ENCODE data around the gene PSME3IP1. TPM values are rescaled to one million over a fixed set of nuclear protein-coding genes. Genes with fewer than 3 reads are reported as not detected.
"Not testable (repeated sequence)": the region's sequence is repeated elsewhere in the genome, so short reads cannot be mapped to it uniquely, and the experiment has no call there.

PSME3IP1 gene
- total and polyA plus RNA-seq, 5 experiments from 2014 or later, result 66.0 to 158 (median 81.4) TPM

DNA sequence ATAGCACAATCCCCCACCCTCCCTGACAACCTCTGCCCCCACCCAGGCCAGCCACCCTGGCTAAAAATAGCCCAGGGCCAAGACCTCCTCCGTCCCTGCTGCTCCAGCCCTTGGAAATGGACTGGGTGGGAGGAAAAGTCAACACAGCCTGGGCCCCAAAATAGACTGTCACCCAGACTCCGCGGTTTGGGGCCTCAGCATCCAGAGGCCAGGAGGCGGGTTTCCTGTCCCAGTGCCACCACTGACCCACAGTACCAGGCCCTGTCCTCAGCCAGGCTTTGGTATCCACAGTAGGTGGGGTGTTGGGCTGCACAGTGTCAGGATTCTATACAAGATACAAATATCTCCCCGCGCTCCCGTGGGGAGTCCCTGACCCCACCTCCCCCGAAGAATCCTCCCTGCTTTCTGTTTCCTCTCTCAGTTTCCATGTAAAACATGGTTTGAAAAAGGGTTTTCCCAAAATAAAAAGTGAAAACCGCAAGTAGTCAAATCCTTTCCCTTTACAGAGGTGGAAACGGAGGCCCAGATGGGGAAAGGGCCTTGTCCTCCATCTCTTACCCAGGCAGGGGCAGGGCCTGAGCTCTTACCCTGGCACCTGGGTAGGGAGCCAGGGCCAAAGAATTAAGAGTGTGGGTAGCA lies 73.3 kb downstream of the PSME3IP1 start:
- H3K9me3 Mint-ChIP-seq, result peaks cover 0 to 2% (median 0%) of the 10 kb centered on the region in 9 donors
- H3K4me1 Mint-ChIP-seq, result peaks cover 0 to 3% (median 0%) of the 10 kb centered on the region in 4 donors
- no peak overlapping the region for H3K27ac Mint-ChIP-seq
- no peak for ATAC-seq
- POLR2A ChIA-PET, result interaction anchor here (1.0 to 1.4 kb wide), 2 partner anchors 14 to 19 kb away, joined by 3 to 5 read pairs; no protein-coding TSS in a partner anchor
- H3K27me3 Mint-ChIP-seq, result no peaks in the 10 kb centered on the region
- DNase-seq, result no peak
- H3K4me3 Mint-ChIP-seq, result no peak overlapping the region
- no peaks in the 10 kb centered on the region for H3K36me3 Mint-ChIP-seq

DNA sequence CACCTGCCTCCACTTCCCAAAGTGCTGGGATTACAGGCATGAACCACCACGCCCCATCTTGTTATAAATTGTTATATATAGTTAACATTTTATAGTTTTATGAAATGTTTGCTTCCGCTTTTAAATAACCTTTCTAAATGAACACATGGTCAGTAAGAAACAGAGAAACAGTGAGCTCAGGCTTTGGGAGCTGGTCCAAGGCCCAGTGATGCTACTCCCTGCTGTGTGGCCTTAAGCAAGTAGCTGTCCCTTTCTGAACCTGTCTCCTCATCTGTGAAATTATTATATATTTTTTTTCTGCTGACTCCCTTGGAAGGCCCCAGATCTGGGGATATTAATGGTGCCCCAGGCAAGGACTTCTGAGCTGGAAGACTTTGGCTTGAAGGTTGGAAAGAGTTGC lies 74.4 kb downstream of the PSME3IP1 start:
- Mint-ChIP-seq H3K9me3 (peaks cover 0 to 2% (median 0%) of the 10 kb centered on the region in 9 donors), H3K4me3 (no peak overlapping the region), H3K4me1 (peaks cover 0 to 4% (median 0%) of the 10 kb centered on the region in 4 donors), H3K36me3 (no peaks in the 10 kb centered on the region), H3K27ac (no peak overlapping the region), H3K27me3 (no peaks in the 10 kb centered on the region)
- POLR2A ChIA-PET, result no interaction called here
- ATAC-seq (no peak), DNase-seq (no peak)

DNA sequence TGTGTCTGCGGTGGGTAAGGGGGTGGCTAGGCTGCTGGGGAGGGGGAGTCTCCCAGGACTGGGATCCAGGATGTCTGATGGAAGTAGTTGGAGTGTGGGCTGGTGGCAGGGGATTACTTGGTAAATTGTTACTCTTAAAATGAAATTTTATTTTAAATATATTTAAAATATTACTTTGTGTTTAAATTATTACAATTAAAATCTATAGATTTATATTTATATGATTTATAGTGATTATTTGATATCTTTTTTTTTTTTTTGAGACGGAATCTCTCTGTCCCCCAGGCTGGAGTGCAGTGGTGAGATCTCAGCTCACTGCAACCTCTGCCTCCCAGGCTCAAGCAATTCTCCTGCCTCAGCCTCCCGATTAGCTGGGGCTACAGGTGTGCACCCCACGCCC lies 74.9 kb downstream of the PSME3IP1 start:
- POLR2A ChIA-PET, result no interaction called here
- Mint-ChIP-seq H3K27me3 (no peaks in the 10 kb centered on the region), H3K27ac (no peak overlapping the region), H3K36me3 (no peaks in the 10 kb centered on the region), H3K4me1 (peaks cover 0 to 6% (median 0%) of the 10 kb centered on the region in 4 donors), H3K9me3 (peaks cover 0 to 2% (median 0%) of the 10 kb centered on the region in 9 donors), H3K4me3 (no peak overlapping the region)
- ATAC-seq (no peak), DNase-seq (no peak)

DNA sequence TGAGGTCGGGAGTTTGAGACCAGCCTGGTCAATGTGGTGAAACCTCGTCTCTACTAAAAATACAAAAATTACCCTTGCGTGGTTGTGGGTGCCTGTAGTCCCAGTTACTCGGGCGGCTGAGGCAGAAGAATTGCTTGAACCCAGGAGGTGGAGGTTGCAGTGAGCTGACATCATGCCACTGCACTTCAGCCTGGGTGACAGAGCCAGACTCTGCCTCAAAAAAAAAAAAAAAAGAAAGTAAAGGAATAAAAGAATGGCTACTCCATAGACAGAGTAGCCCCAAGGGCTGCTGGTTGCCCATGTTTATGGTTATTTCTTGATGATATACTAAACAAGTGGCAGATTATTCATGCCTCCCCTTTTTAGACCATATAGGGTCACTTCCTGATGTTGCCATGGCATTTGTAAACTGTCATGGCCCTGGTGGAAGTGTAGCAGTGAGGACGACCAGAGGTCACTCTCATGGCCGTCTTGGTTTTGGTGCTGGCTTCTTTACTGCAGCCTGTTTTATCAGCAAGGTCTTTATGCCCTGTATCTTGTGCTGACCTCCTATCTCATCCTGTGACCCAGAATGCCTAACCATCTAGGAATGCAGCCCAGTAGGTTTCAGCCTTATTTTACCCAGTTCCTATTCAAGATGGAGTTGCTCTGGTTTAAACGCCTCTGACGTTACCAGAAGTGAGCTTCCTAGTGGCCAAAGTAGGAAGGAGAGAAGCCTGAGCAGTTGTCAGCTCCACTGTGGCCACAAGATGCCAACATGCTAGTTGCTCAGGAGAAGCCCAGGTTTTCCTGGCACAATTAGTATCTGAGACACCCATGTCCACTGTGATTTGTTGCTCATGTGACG lies 76.4 kb downstream of the PSME3IP1 start:
- ATAC-seq, result not testable (repeated sequence)

DNA sequence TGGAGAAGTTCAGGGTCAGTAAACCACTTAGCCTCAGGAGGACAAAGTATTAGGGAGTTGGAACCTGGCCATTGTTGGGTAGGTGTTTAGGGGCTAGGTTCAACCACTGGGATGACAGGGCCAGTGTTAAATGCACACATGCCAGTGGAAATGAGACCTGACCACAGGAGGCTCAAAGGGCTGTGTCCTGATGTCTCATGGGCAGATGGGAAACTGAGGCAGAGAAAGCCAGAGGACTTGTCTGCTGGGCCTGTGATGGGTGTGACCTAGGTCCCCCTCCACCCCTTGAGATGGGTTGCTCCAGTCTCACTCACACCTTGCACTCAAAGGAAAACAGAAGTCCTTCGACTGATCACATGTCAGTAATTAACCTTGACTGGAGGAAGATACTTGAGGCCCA lies 77.4 kb downstream of the PSME3IP1 start:
- POLR2A ChIA-PET, result no interaction called here
- no peaks in the 10 kb centered on the region for H3K9me3 Mint-ChIP-seq
- DNase-seq (no peak), ATAC-seq (no peak)
- no peak overlapping the region for H3K4me3 Mint-ChIP-seq
- no peak overlapping the region for H3K27ac Mint-ChIP-seq
- no peaks in the 10 kb centered on the region for H3K27me3 Mint-ChIP-seq
- H3K36me3 Mint-ChIP-seq, result no peaks in the 10 kb centered on the region
- peaks cover 8 to 14% (median 12%) of the 10 kb centered on the region in 4 donors for H3K4me1 Mint-ChIP-seq

More for the DNA sequence above, 76.4 kb downstream of the PSME3IP1 start:
- not testable (repeated sequence) for H3K27me3 Mint-ChIP-seq, H3K4me1 Mint-ChIP-seq, DNase-seq, H3K36me3 Mint-ChIP-seq, H3K9me3 Mint-ChIP-seq, H3K4me3 Mint-ChIP-seq
- H3K27ac Mint-ChIP-seq, result peak overlapping the region in 1 of 10 donors; percentile 43
- POLR2A ChIA-PET, result interaction anchor here (0.5 to 0.7 kb wide), 2 partner anchors 16 to 165 kb away, joined by 3 read pairs; no protein-coding TSS in a partner anchor

DNA sequence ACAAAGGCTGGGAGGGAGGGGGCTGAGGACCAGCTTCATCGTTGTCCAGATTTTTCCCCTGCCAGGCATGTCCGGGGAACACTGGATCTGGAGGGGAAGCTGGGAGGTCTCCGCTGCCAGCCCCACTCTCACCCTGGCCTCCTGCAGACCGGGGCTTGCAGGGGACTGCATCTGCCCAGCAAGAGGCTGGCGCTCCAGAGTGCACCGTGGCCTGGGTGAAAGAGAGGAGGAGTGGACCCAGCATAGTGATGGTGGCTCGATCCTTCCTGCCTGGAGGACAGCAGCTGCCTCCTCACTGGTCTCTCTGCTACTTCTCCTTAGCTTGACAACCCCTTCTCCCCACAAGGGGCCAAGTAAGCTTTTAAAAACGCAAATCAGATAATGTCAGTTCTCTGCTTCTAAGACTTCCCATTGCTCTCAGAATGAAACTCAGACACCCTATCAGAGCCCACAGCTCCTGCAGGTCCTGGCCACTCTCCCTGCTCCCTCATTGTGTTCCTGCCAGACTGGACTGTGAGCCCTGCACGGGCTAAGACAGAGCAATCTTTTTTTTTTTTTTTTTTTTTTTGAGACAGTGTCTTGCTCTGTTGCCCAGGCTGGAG lies 78.4 kb downstream of the PSME3IP1 start:
- Mint-ChIP-seq H3K4me3 (no peak overlapping the region), H3K27ac (peak overlapping the region in 1 of 10 donors; percentile 43), H3K27me3 (no peaks in the 10 kb centered on the region), H3K9me3 (no peaks in the 10 kb centered on the region), H3K36me3 (no peaks in the 10 kb centered on the region), H3K4me1 (peaks cover 8 to 14% (median 12%) of the 10 kb centered on the region in 4 donors)
- POLR2A ChIA-PET, result interaction anchor here (0.6 to 0.9 kb wide), 2 partner anchors 27 to 252 kb away, joined by 3 to 4 read pairs; no protein-coding TSS in a partner anchor
- no peak for DNase-seq
- no peak for ATAC-seq

DNA sequence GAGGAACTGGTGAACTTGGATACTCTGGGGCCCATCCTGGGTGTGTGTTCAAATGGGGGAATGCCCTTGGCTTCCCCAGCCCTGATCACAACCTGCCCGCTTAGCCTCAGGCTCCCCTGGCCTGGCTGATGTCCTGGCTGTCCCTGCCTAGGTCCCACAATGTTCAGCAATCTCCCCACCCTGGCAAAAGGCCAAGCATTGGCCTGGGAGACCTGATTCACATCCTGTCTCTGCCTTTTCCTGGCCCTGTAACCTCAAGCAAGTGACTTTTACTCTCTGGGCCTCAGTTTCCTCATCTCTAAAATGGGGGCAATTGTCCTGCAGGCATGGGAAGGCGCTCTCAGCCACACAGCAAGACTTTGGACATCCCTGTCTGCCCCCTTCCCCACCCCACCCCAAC lies 79.1 kb downstream of the PSME3IP1 start:
- ATAC-seq (no peak), DNase-seq (no peak)
- Mint-ChIP-seq H3K4me3 (no peak overlapping the region), H3K27me3 (no peaks in the 10 kb centered on the region), H3K9me3 (no peaks in the 10 kb centered on the region), H3K4me1 (peaks cover 8 to 14% (median 12%) of the 10 kb centered on the region in 4 donors), H3K36me3 (no peaks in the 10 kb centered on the region), H3K27ac (no peak overlapping the region)
- POLR2A ChIA-PET, result no interaction called here

DNA sequence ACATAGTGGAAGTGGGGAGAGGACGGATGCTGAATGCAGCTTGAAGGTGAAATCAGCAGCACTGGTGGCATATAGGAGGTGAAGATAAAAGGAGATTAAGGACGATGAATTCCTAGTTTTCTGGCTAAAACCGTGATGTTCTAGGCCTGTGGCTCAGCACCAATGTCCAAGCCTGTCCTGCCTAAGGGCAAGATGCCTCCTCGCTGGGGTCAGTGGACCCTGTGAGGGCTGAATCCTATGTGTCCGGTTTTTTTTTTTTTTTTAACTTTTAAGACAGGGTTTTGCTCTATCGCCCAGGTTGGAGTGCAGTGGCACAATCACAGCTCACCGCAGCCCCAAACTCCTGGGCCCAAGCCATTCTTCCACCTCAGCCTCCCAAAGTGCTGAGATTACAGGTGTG lies 80.7 kb downstream of the PSME3IP1 start:
- Mint-ChIP-seq H3K36me3 (no peaks in the 10 kb centered on the region), H3K4me3 (peak overlapping the region in 1 of 10 donors; percentile 46), H3K27ac (peak overlapping the region in 4 of 10 donors; percentile 1 to 43 (median 20)), H3K4me1 (peaks cover 8 to 13% (median 12%) of the 10 kb centered on the region in 4 donors), H3K9me3 (no peaks in the 10 kb centered on the region), H3K27me3 (no peaks in the 10 kb centered on the region)
- POLR2A ChIA-PET, result interaction anchor here (0.7 to 2.5 kb wide), 2 partner anchors 12 to 64 kb away, joined by 3 to 6 read pairs; no protein-coding TSS in a partner anchor
- ATAC-seq, result no peak
- no peak for DNase-seq

DNA sequence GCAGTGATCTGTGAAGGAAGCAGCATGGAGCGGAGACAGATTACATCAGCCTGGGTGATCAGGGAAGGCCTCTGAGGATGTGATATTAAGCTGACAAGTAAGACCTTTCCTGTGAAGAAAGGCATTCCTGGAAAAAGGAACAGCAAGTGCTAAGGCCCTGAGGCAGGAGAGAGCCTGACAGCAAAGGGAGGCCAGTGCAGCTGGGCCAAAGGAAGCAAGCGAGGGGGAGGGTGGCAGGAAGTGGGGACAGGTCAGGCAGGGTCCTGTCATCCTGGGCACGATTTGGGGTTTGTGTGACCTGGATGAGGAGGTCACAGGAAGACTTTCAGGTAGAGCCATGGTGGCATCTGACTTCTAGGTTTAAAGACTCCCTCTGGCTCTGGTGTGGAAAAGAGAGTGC lies 81.1 kb downstream of the PSME3IP1 start:
- no peak for DNase-seq
- POLR2A ChIA-PET, result interaction anchor here (0.6 to 2.5 kb wide), 2 partner anchors 11 to 19 kb away, joined by 3 to 6 read pairs; no protein-coding TSS in a partner anchor
- H3K36me3 Mint-ChIP-seq, result no peaks in the 10 kb centered on the region
- H3K4me1 Mint-ChIP-seq, result peaks cover 8 to 13% (median 12%) of the 10 kb centered on the region in 4 donors
- H3K27me3 Mint-ChIP-seq, result no peaks in the 10 kb centered on the region
- ATAC-seq, result no peak
- peak overlapping the region in 2 of 10 donors; percentile 6 to 46 for H3K4me3 Mint-ChIP-seq
- peak overlapping the region in 5 of 10 donors; percentile 1 to 43 (median 10) for H3K27ac Mint-ChIP-seq
- H3K9me3 Mint-ChIP-seq, result no peaks in the 10 kb centered on the region

DNA sequence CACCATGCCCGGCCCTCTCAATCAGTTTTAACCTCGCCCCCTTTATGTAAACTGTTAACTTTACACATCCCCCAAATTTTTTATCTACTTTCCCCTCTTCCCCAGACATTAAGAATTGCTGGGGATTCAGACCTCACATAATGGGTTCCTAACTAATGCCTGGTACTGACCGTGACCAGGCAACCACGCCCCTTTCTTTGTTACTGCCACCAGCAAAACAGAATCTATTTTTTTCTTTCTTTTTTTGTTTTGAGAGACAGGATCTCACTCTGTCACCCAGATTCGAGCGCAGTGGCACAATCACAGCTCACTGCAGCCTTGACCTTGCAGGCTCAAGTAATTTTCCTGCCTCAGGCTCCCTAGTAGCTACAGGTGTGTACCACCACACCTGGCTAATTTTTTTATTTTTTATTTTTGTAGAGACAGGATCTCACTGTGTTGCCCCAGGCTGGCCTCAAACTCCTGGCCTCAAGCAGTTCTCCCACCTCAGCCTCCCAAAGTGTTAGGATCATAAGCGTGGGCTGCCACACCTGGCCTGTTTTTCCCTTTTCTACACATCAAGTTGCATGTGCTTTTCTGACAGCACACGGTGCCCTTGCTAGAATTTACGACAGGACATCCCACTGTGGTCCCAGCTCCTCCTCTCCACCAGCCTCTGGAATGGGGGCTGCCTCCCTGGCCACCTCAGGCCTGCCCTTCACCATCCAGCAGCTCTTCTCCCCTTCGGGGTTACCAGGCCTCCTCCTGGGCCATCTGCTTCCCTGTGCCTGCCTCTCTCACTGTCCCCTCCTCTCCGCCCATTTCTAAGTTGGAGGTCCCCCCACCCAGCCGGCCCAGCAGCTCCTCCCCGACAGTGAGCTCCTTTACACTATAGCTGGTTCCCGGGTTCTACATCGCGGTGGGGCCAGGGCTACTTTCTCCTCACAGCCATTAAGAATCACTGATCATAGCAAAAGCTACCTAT lies 82.7 kb downstream of the PSME3IP1 start:
- no peaks in the 10 kb centered on the region for H3K27me3 Mint-ChIP-seq
- DNase-seq, result no peak
- peaks cover 11 to 13% (median 12%) of the 10 kb centered on the region in 4 donors for H3K4me1 Mint-ChIP-seq
- no peak for ATAC-seq
- H3K4me3 Mint-ChIP-seq, result no peak overlapping the region
- H3K9me3 Mint-ChIP-seq, result no peaks in the 10 kb centered on the region
- H3K36me3 Mint-ChIP-seq, result no peaks in the 10 kb centered on the region
- POLR2A ChIA-PET, result interaction anchor here (2.5 kb wide), 1 partner anchor 10 kb away, joined by 6 read pairs; no protein-coding TSS in a partner anchor
- peak overlapping the region in 3 of 10 donors; percentile 20 to 70 (median 22) for H3K27ac Mint-ChIP-seq
